Measurements from ENCODE around the gene TAC4.

GRCh38 chr17:49850218-49850610 lies 2.3 kb upstream of the TAC4 start:
- TF ChIP-seq, protein P1, sequence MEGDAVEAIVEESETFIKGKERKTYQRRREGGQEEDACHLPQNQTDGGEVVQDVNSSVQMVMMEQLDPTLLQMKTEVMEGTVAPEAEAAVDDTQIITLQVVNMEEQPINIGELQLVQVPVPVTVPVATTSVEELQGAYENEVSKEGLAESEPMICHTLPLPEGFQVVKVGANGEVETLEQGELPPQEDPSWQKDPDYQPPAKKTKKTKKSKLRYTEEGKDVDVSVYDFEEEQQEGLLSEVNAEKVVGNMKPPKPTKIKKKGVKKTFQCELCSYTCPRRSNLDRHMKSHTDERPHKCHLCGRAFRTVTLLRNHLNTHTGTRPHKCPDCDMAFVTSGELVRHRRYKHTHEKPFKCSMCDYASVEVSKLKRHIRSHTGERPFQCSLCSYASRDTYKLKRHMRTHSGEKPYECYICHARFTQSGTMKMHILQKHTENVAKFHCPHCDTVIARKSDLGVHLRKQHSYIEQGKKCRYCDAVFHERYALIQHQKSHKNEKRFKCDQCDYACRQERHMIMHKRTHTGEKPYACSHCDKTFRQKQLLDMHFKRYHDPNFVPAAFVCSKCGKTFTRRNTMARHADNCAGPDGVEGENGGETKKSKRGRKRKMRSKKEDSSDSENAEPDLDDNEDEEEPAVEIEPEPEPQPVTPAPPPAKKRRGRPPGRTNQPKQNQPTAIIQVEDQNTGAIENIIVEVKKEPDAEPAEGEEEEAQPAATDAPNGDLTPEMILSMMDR (IDR thresholded peaks at IDR 0.05; ENCODE audit: insufficient read depth, low read length, poor library complexity, severe bottlenecking): no peak
- TF ChIP-seq EZH2phosphoT487 (conservative IDR thresholded peaks at IDR 0.05; ENCODE audit: low read length): no peak

Measured in SU-DHL-6 (cell line).